Measurements from ENCODE around the gene PUS10.
"Not testable (repeated sequence)": the region's sequence is repeated elsewhere in the genome, so short reads cannot be mapped to it uniquely, and the experiment has no call there.

PUS10 gene

GRCh38 chr2:60926741-60927552 lies 91.1 kb downstream of the PUS10 start:
- no peak for DNase-seq

GRCh38 chr2:60925994-60926740 lies 91.9 kb downstream of the PUS10 start:
- DNase-seq = no peak

- DNase-seq = no peak
Measured at GRCh38 chr2:60907329-60907728, 110.7 kb downstream of the PUS10 start.

GRCh38 chr2:60906395-60906794 lies 111.7 kb downstream of the PUS10 start:
- DNase-seq = no peak

GRCh38 chr2:60905867-60906266 lies 112.2 kb downstream of the PUS10 start:
- not testable (repeated sequence) for DNase-seq

GRCh38 chr2:60901296-60901695 lies 116.8 kb downstream of the PUS10 start:
- DNase-seq = not testable (repeated sequence)

GRCh38 chr2:60899892-60900249 lies 118.2 kb downstream of the PUS10 start:
- no peak for DNase-seq

- DNase-seq = peak; percentile 37 to 60
Measured at GRCh38 chr2:60899230-60899891, 118.7 kb downstream of the PUS10 start.

GRCh38 chr2:60898567-60898966 lies 119.5 kb downstream of the PUS10 start:
- DNase-seq = no peak
